ENCODE results near the gene SNRNP48.

The SNRNP48 gene

DNA sequence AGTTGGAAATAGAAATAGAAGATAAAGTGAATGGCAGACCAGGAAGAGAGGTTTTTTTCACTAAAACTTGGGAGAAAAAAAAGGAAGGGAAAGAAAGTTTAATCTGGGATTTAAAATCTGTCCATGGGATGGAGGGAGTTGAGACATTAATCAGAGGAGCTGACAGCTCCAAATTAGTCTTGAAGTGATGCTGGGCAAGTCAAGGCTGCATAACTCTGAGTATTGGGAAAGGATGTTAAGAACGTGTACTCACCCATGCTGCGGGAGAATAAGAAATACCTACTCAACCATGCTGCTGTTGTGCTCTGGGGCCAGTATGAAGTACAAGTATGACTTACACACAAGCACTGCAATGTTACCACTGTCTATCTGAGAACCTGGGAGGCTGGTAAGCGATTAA lies 47.5 kb downstream of the SNRNP48 start:
- Histone ChIP-seq H3K36me3 (no peaks in the 10 kb centered on the region), H3K4me3 (no peak overlapping the region), H3K9ac (no peak overlapping the region), H3K9me3 (no peaks in the 10 kb centered on the region), H3K27ac (no peak overlapping the region), H3K27me3 (no peaks in the 10 kb centered on the region), H3K4me2 (no peak overlapping the region), H3K4me1 (no peaks in the 10 kb centered on the region), H4K20me1 (no peaks in the 10 kb centered on the region)
- TF ChIP-seq Cebpa-rat (IDR thresholded peaks at IDR 0.05): no peak

GRCh38 chr6:7639427-7639826 lies 49.4 kb downstream of the SNRNP48 start:
- TF ChIP-seq Cebpa-rat (IDR thresholded peaks at IDR 0.05): no peak
- no peak overlapping the region for H3K27ac ChIP-seq
- no peaks in the 10 kb centered on the region for H3K9me3 ChIP-seq

DNA sequence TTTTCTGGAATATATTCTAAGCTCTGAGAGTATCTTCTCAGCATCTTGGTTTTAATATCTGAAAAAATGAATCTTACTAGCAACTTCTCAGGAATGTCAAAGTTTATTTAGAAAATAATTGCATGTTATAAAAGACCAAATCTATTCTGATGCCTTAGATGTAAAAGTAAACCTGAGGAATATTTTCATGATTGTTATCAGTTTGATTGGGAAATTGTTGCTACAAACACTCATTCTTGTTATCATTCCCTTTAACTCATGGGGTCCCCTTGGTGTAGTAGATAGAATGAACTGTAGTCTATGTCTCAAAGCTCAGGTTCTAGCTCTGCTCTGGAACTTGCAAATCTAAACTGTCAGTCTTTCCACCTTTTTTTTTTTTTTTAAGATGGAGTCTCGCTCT lies 50.0 kb downstream of the SNRNP48 start:
- Histone ChIP-seq H4K20me1 (no peaks in the 10 kb centered on the region), H3K27me3 (no peaks in the 10 kb centered on the region), H3K4me3 (no peak overlapping the region), H3K27ac (no peak overlapping the region), H3K4me2 (no peak overlapping the region), H3K36me3 (no peaks in the 10 kb centered on the region), H3K9ac (no peak overlapping the region), H3K9me3 (no peaks in the 10 kb centered on the region), H3K4me1 (no peaks in the 10 kb centered on the region)
- TF ChIP-seq Cebpa-rat (IDR thresholded peaks at IDR 0.05): no peak

More at GRCh38 chr6:7639427-7639826, 49.4 kb downstream of the SNRNP48 start:
- Histone ChIP-seq H3K4me3 (no peak overlapping the region), H3K36me3 (no peaks in the 10 kb centered on the region), H3K9ac (no peak overlapping the region), H4K20me1 (no peaks in the 10 kb centered on the region), H3K4me2 (no peak overlapping the region), H3K4me1 (no peaks in the 10 kb centered on the region), H3K27me3 (no peaks in the 10 kb centered on the region)

GRCh38 chr6:7640607-7641577 lies 50.9 kb downstream of the SNRNP48 start:
- no peak overlapping the region for H3K27ac ChIP-seq

GRCh38 chr6:7642791-7643190 lies 52.8 kb downstream of the SNRNP48 start:
- Histone ChIP-seq H3K27me3 (no peaks in the 10 kb centered on the region), H4K20me1 (no peaks in the 10 kb centered on the region), H3K4me1 (no peaks in the 10 kb centered on the region), H3K9me3 (no peaks in the 10 kb centered on the region), H3K36me3 (no peaks in the 10 kb centered on the region), H3K9ac (no peak overlapping the region), H3K27ac (no peak overlapping the region), H3K4me3 (no peak overlapping the region), H3K4me2 (no peak overlapping the region)
- no peak for TF ChIP-seq Cebpa-rat (IDR thresholded peaks at IDR 0.05)

More at GRCh38 chr6:7640607-7641577, 50.9 kb downstream of the SNRNP48 start:
- Histone ChIP-seq H3K9ac (no peak overlapping the region), H3K36me3 (no peaks in the 10 kb centered on the region), H3K4me1 (no peaks in the 10 kb centered on the region), H3K27me3 (no peaks in the 10 kb centered on the region), H3K9me3 (no peaks in the 10 kb centered on the region), H3K4me2 (no peak overlapping the region), H4K20me1 (no peaks in the 10 kb centered on the region), H3K4me3 (no peak overlapping the region)
- no peak for TF ChIP-seq Cebpa-rat (IDR thresholded peaks at IDR 0.05)

- no peak overlapping the region for H3K4me3 ChIP-seq
- no peaks in the 10 kb centered on the region for H4K20me1 ChIP-seq
- no peak for TF ChIP-seq Cebpa-rat (IDR thresholded peaks at IDR 0.05)
- no peak overlapping the region for H3K27ac ChIP-seq
- no peaks in the 10 kb centered on the region for H3K4me1 ChIP-seq
- H3K27me3 ChIP-seq: no peaks in the 10 kb centered on the region
- H3K9ac ChIP-seq: no peak overlapping the region
- no peaks in the 10 kb centered on the region for H3K36me3 ChIP-seq
- H3K9me3 ChIP-seq: no peaks in the 10 kb centered on the region
- no peak overlapping the region for H3K4me2 ChIP-seq
Measured at GRCh38 chr6:7644417-7644816, 54.4 kb downstream of the SNRNP48 start.

- H3K4me3 ChIP-seq: no peak overlapping the region
- no peaks in the 10 kb centered on the region for H4K20me1 ChIP-seq
- H3K4me1 ChIP-seq: no peaks in the 10 kb centered on the region
- no peaks in the 10 kb centered on the region for H3K9me3 ChIP-seq
- no peaks in the 10 kb centered on the region for H3K36me3 ChIP-seq
- H3K27ac ChIP-seq: no peak overlapping the region
- no peak for TF ChIP-seq Cebpa-rat (IDR thresholded peaks at IDR 0.05)
- H3K4me2 ChIP-seq: no peak overlapping the region
- no peaks in the 10 kb centered on the region for H3K27me3 ChIP-seq
- no peak overlapping the region for H3K9ac ChIP-seq
Measured at GRCh38 chr6:7646394-7646793, 56.4 kb downstream of the SNRNP48 start.

- no peaks in the 10 kb centered on the region for H3K36me3 ChIP-seq
- H3K4me2 ChIP-seq: no peak overlapping the region
- H3K4me3 ChIP-seq: no peak overlapping the region
- H3K4me1 ChIP-seq: no peaks in the 10 kb centered on the region
- H3K27ac ChIP-seq: no peak overlapping the region
- no peaks in the 10 kb centered on the region for H4K20me1 ChIP-seq
- H3K27me3 ChIP-seq: no peaks in the 10 kb centered on the region
- TF ChIP-seq Cebpa-rat (IDR thresholded peaks at IDR 0.05): no peak
- no peaks in the 10 kb centered on the region for H3K9me3 ChIP-seq
- no peak overlapping the region for H3K9ac ChIP-seq
Measured at GRCh38 chr6:7647504-7647903, 57.5 kb downstream of the SNRNP48 start.

- H3K4me2 ChIP-seq: no peak overlapping the region
- 0 out of 2 replicates have a peak, but pooled peaks have one; percentile 16 for TF ChIP-seq Cebpa-rat (IDR thresholded peaks at IDR 0.05)
- no peaks in the 10 kb centered on the region for H3K27me3 ChIP-seq
- H3K9ac ChIP-seq: no peak overlapping the region
- H3K36me3 ChIP-seq: no peaks in the 10 kb centered on the region
- H3K27ac ChIP-seq: no peak overlapping the region
- no peak overlapping the region for H3K4me3 ChIP-seq
- H3K9me3 ChIP-seq: no peaks in the 10 kb centered on the region
- H3K4me1 ChIP-seq: no peaks in the 10 kb centered on the region
- H4K20me1 ChIP-seq: no peaks in the 10 kb centered on the region
Measured at GRCh38 chr6:7649037-7649810, 59.2 kb downstream of the SNRNP48 start.

DNA sequence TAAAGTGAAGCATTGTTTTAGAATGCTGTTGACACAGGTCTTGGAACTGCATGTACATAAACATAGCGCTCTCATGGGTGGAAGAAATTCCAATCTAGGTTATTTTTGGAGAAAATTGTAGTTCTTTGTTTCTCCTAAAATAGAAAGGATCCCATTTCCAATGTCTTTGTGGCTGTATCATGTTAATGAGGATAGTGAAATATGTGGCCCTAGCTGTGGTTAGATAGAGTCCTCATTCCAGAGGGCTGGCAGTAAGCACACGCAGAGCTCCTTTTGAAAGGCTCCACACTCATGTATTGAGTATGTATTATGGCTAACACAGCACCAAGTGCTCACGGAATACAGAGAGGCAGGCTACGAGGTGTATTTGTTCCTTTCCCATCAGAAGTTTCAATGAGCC lies 60.9 kb downstream of the SNRNP48 start:
- no peaks in the 10 kb centered on the region for H3K4me1 ChIP-seq
- no peak overlapping the region for H3K27ac ChIP-seq
- H3K27me3 ChIP-seq: no peaks in the 10 kb centered on the region
- no peak overlapping the region for H3K4me2 ChIP-seq
- no peak overlapping the region for H3K9ac ChIP-seq
- H3K4me3 ChIP-seq: no peak overlapping the region
- H4K20me1 ChIP-seq: no peaks in the 10 kb centered on the region
- TF ChIP-seq Cebpa-rat (IDR thresholded peaks at IDR 0.05): no peak
- no peaks in the 10 kb centered on the region for H3K36me3 ChIP-seq
- H3K9me3 ChIP-seq: no peaks in the 10 kb centered on the region
